Smooth muscle cell of the pulmonary artery (primary cell): ENCODE data around the gene CR2. TPM values are rescaled to one million over a fixed set of nuclear protein-coding genes. Genes with fewer than 3 reads are reported as not detected.

Experiments used
- total RNA-seq: library from RNA; depleted of rRNA; stranded (reverse); fragments of >200 nt; gene quantifications from 2 replicates; pipeline ENCODE4 v1.2.3, GENCODE V29; 2014

CR2 gene
- not detected in 2 replicates for total RNA-seq

GRCh38 chr1:207454046-207454964, at the start of gene CR2:
TSS of gene CR2 (plus strand) at chr1:207454328. CDS start at chr1:207454419, 91 bp downstream.

GRCh38 chr1:207495801-207496792, 42.0 kb downstream of the CR2 start, which contains the start of gene CR1:
TSS of gene CR1 (plus strand) at chr1:207496157. CDS start at chr1:207496268, 111 bp downstream.

Other genes starting within 250 kb of the CR2 start
- 34.3 and 79.0 TPM in 2 replicates for gene CD55, start 132.7 kb upstream of the CR2 start, total RNA-seq
- gene CR1, start 41.8 kb downstream of the CR2 start, total RNA-seq: not detected in 2 replicates
- not detected in 2 replicates for gene CR1L, start 190.8 kb downstream of the CR2 start, total RNA-seq